Globus pallidus (tissue), 1 donor: ENCODE measurements around the gene RNF19B.

ENCODE experiments used
- DNase-seq: peaks from one replicate; pipeline ENCODE4 v3.0.0-alpha.2; 2015; ENCODE audit warnings: low spot score

RNF19B gene

DNA sequence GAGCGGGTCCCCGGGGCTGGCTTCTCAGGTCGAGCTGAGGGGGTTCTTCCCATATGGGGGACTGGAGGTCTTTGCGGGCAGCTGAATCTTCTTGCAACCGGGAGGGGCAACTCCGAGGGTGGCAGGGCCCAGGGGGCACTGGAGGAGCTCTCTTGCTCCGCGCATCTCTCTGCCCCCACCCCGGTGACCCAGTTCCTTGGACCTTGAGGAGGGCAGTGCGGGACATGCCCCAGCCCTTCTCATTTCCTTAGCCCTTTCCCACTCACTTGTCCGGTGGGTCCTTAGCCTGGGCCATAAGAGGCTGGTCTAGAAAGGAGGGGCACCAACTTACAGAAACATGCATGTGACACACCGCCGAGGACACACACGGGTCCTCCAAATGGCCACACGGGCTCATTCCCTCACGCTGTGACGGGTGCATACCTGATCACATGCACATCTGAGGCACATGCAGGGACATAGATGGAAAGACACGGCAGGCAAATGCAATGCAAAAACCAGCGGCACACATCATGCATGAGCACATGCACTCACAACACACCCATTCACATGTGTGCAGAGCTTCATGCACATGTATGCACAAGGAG is 77.7 kb downstream of the RNF19B start:
- no peak for DNase-seq
